ENCODE measurements around the gene GNAL.
"Not testable (repeated sequence)": the region's sequence is repeated elsewhere in the genome, so short reads cannot be mapped to it uniquely, and the experiment has no call there.

GRCh38 chr18:11892438-11892837, 203.4 kb downstream of the GNAL start:
- TF ChIP-seq POLR2AphosphoS5, POLR2A, CTCF (IDR thresholded peaks at IDR 0.05): not testable (repeated sequence)
